Measurements from ENCODE around the gene TSGA10IP. TPM values are rescaled to one million over a fixed set of nuclear protein-coding genes. Genes with fewer than 3 reads are reported as not detected.

TSGA10IP gene
- total RNA-seq (2021; ENCODE audit: unreplicated experiment) (not detected), Bru-seq, nascent RNA (percentile 9 among the genes with signal in this experiment), BruChase-seq, experiment 1, labeled RNA remaining after a 2-hour chase (percentile 12 among the genes with signal in this experiment), BruChase-seq, experiment 2, labeled RNA remaining after a 6-hour chase (percentile 10 among the genes with signal in this experiment)
- not detected for polyA plus RNA-seq (2012; ENCODE audit: insufficient read length)
- long read RNA-seq, result 0 reads

DNA sequence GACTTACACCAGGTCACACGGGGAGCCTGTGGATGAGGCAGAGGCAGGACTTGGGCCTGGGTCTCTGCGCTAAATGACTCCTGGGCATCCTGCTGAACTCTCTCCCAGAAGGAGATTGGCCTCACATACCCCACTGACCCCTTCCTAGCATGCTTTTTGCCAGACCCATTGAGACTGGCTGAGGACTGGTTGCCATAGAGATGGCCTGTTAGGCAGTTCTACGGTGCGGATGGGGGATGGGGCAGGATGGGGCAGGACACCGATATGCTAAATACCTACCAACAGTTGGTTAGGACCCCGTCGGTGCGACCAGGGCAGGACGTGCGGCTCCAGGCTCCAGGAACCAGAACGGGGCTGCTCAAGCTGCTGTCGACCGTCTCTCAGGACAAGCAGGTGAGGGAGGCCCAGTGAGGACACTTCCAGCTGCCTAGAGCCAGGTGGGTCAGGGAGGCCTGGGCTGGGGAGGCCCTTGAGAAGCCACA, at the start of gene TSGA10IP:
TSS of gene TSGA10IP (plus strand) at position 51 of the 482 bp plus-strand sequence. CDS start at position 247, 196 bp downstream.
- BruUV-seq (replicated peaks), result no TSS peak
- Histone ChIP-seq H3K4me3 (ENCODE audit: low read depth in 2 of 2, low read length in 2 of 2) (no peak within 1 kb of the TSS), H3K36me3 (ENCODE audit: control insufficient read depth, insufficient read depth, low read length) (no peaks in the 10 kb centered on the region), H3K4me1 (ENCODE audit: control insufficient read depth, insufficient read depth, low read length) (no peaks in the 10 kb centered on the region), H3K9me3 (ENCODE audit: control insufficient read depth, insufficient read depth, low read depth, low read length) (no peaks in the 10 kb centered on the region), H3K27ac (ENCODE audit: low read length) (no peak within 1 kb of the TSS), H3K27me3 (ENCODE audit: control insufficient read depth, insufficient read depth, low read length) (no peaks in the 10 kb centered on the region)
- in situ Hi-C loops (cut with HindIII; ENCODE audit: low pct_unique_long_range_greater_than_20kb, low sequenced_read_pairs), result no loop called here
- TF ChIP-seq, protein P1, sequence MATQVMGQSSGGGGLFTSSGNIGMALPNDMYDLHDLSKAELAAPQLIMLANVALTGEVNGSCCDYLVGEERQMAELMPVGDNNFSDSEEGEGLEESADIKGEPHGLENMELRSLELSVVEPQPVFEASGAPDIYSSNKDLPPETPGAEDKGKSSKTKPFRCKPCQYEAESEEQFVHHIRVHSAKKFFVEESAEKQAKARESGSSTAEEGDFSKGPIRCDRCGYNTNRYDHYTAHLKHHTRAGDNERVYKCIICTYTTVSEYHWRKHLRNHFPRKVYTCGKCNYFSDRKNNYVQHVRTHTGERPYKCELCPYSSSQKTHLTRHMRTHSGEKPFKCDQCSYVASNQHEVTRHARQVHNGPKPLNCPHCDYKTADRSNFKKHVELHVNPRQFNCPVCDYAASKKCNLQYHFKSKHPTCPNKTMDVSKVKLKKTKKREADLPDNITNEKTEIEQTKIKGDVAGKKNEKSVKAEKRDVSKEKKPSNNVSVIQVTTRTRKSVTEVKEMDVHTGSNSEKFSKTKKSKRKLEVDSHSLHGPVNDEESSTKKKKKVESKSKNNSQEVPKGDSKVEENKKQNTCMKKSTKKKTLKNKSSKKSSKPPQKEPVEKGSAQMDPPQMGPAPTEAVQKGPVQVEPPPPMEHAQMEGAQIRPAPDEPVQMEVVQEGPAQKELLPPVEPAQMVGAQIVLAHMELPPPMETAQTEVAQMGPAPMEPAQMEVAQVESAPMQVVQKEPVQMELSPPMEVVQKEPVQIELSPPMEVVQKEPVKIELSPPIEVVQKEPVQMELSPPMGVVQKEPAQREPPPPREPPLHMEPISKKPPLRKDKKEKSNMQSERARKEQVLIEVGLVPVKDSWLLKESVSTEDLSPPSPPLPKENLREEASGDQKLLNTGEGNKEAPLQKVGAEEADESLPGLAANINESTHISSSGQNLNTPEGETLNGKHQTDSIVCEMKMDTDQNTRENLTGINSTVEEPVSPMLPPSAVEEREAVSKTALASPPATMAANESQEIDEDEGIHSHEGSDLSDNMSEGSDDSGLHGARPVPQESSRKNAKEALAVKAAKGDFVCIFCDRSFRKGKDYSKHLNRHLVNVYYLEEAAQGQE (IDR thresholded peaks at IDR 0.05; ENCODE audit: insufficient read depth in 1 of 2, low read depth in 2 of 2, low read length in 1 of 2), result no peak
- no peak for TF ChIP-seq POLR2AphosphoS5 (IDR thresholded peaks at IDR 0.05; ENCODE audit: low read depth, low read length)
- no peak for TF ChIP-seq SIN3A (IDR thresholded peaks at IDR 0.05; ENCODE audit: borderline replicate concordance, insufficient read depth, low read depth, low read length)
- TF ChIP-seq TCF7L2 (IDR thresholded peaks at IDR 0.05; ENCODE audit: low read depth, low read length), result no peak
- ChIA-PET POLR2A (interaction anchor here (0.6 kb wide), 1 partner anchor 57 kb away, joined by 5 read pairs; the partner anchor contains the start of genes BANF1 and EIF1AD), CTCF (no interaction called here)
- 0 out of 2 replicates have a peak, but pooled peaks have one; percentile 10 for ATAC-seq
- no peak for DNase-seq (ENCODE audit: low read depth, low spot score)
- intact Hi-C loops (cut with micrococcal nuclease; ENCODE audit: unreplicated experiment), result no loop called here

GRCh38 chr11:65895482-65895981, 49.7 kb upstream of the TSGA10IP start:
- ATAC-seq (no peak), DNase-seq (ENCODE audit: low read depth, low spot score) (no peak)
- Histone ChIP-seq H3K4me1 (ENCODE audit: control insufficient read depth, insufficient read depth, low read length) (peaks cover 54% of the 10 kb centered on the region), H3K9me3 (ENCODE audit: control insufficient read depth, insufficient read depth, low read depth, low read length) (no peaks in the 10 kb centered on the region), H3K36me3 (ENCODE audit: control insufficient read depth, insufficient read depth, low read length) (no peaks in the 10 kb centered on the region; the same call in 1 of the 2 replicates), H3K27me3 (ENCODE audit: control insufficient read depth, insufficient read depth, low read length) (no peaks in the 10 kb centered on the region), H3K4me3 (ENCODE audit: low read depth in 2 of 2, low read length in 2 of 2) (peak overlapping the region; percentile 82 to 89; a peak in 3 of 4 replicates), H3K27ac (ENCODE audit: low read length) (peak overlapping the region; percentile 87)
- ChIA-PET CTCF (interaction anchor here (0.6 kb wide), 1 partner anchor 219 kb away, joined by 4 read pairs; no protein-coding TSS in a partner anchor), POLR2A (interaction anchor here (0.6 to 4.4 kb wide), 5 partner anchors 16 to 379 kb away, joined by 3 to 37 read pairs (median 6); no protein-coding TSS in a partner anchor)
- TF ChIP-seq TCF7L2 (IDR thresholded peaks at IDR 0.05; ENCODE audit: low read depth, low read length) (no peak), POLR2AphosphoS5 (IDR thresholded peaks at IDR 0.05; ENCODE audit: low read depth, low read length) (no peak; the same call in none of the 2 replicates), SIN3A (IDR thresholded peaks at IDR 0.05; ENCODE audit: borderline replicate concordance, insufficient read depth, low read depth, low read length) (no peak)
- TF ChIP-seq, protein P2, sequence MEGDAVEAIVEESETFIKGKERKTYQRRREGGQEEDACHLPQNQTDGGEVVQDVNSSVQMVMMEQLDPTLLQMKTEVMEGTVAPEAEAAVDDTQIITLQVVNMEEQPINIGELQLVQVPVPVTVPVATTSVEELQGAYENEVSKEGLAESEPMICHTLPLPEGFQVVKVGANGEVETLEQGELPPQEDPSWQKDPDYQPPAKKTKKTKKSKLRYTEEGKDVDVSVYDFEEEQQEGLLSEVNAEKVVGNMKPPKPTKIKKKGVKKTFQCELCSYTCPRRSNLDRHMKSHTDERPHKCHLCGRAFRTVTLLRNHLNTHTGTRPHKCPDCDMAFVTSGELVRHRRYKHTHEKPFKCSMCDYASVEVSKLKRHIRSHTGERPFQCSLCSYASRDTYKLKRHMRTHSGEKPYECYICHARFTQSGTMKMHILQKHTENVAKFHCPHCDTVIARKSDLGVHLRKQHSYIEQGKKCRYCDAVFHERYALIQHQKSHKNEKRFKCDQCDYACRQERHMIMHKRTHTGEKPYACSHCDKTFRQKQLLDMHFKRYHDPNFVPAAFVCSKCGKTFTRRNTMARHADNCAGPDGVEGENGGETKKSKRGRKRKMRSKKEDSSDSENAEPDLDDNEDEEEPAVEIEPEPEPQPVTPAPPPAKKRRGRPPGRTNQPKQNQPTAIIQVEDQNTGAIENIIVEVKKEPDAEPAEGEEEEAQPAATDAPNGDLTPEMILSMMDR (IDR thresholded peaks at IDR 0.05), result no peak
- TF ChIP-seq, protein P1 (IDR thresholded peaks at IDR 0.05; ENCODE audit: insufficient read depth in 1 of 2, low read depth in 2 of 2, low read length in 1 of 2), result no peak
- intact Hi-C loops (cut with micrococcal nuclease; ENCODE audit: unreplicated experiment), result no loop called here
- no TSS peak for BruUV-seq (replicated peaks)
- in situ Hi-C loops (cut with HindIII; ENCODE audit: low pct_unique_long_range_greater_than_20kb, low sequenced_read_pairs), result no loop called here
